GM20000 (cell line): ENCODE data around the gene ANKFN1.

Source experiments
- DNase-seq: peaks from one replicate; pipeline ENCODE4 v3.0.0; 2012; ENCODE audit warnings: low spot score
- CTCF ChIP-seq: IDR thresholded peaks from 2 replicates; pipeline ENCODE4 v1.5.1; 2012; ENCODE audit warnings: mild to moderate bottlenecking, control low read depth; ENCODE audit errors: extremely low read depth, missing control alignments

ANKFN1 gene

GRCh38 chr17:56184650-56185049 lies 31.4 kb downstream of the ANKFN1 start:
- TF ChIP-seq CTCF, result no peak

DNA sequence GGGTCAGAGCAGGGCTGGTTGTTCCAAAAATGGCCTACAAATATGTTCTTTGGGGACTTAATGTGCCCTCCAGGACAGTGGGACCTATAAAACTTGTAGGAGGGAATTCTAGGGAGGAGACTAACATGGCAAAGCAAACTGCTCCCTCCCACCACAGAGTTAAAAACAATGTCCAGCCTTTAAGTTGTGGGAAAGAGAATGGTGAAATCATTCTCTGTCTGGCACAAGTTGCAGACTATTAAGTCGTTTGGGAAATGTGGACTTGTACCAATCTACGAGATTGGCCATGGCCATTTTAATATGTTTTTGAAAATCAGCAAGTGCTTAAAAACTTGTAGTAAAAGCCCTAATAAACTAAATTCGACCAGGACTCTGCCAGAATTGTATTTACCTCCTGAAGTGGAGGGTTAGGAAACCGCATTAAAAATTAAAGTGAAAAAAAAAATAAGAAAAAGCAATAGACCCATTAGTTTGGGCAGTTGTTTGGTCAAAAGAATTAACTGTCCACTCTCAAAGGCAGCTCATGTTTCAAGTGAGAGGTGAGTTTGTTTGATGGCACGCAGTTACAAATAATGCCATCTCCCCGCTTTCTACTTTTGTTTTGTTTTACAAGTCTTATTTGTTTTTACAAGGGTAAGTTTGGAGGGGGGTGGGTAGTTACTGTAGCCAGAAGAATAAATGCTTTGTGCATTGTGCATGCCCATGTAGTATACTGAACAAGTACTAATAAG lies 32.4 kb downstream of the ANKFN1 start:
- DNase-seq, result no peak
- no peak for TF ChIP-seq CTCF

More at GRCh38 chr17:56184650-56185049, 31.4 kb downstream of the ANKFN1 start:
- DNase-seq, result no peak

GRCh38 chr17:56186222-56186786 lies 33.0 kb downstream of the ANKFN1 start:
- DNase-seq, result no peak
- TF ChIP-seq CTCF, result no peak

DNA sequence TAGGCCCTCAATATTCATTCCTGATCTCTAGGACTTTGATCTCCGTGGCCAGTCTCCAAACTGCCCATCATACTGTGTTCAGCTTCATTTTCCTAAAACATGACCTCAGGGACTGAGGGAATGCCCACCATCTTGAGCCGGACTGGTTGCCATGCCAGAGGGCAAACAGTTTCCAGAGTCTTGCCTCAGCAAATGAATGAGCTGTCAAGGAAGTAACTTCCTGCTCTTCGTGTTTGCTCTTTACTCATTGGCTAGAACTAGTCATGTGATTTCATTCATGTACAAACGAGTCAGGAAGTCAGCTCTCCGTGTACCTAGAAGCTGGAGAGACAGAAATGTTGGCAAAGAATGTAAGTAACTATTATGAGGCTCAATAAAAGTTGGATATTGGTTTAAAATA lies 50.2 kb downstream of the ANKFN1 start:
- DNase-seq, result no peak
- no peak for TF ChIP-seq CTCF

DNA sequence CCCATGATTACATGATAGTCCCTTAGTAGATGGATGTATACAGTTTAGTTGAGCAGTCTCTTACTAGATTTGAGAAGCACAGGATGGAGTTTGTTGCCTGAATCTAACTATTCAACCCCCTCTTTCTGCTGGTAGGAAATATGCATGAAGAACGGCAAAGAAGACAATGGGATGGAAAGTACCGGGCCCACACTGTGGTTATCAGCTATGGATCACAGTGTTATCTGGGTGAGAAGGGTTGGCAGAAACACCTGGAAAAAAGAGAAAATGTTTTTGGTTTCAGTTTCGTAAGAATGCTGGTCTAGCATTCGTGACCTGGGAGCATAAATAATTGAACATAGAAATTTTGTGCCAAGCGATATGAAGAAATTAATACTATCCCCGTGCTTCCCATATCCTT lies 53.1 kb downstream of the ANKFN1 start:
- TF ChIP-seq CTCF, result no peak
- DNase-seq, result no peak

- TF ChIP-seq CTCF, result no peak
- no peak for DNase-seq
Measured at GRCh38 chr17:56213031-56213430, 59.8 kb downstream of the ANKFN1 start.

DNA sequence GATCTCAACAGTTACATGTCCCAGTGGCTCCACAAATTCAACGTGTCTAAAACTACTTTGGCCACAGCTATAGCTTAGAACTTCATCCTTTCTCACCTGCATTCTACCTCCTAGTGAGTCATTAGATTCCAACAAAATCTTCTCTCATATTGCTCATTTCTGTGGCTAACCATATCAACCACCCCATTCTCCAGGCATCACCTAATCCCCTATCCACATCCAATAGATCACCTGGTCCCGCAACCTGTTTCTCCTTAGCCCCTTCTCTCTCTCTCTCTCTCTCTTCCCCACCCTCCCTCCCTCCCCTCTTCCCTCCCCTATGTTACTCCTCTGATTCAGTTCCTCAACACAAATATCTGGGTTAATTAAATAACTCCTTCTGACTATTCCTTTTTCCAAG lies 64.6 kb downstream of the ANKFN1 start:
- no peak for TF ChIP-seq CTCF

More for the DNA sequence above, 64.6 kb downstream of the ANKFN1 start:
- DNase-seq, result no peak
